SW 1271 (cell line): ENCODE results near the gene TUBB1.
A peak's percentile ranks its signal among the peaks of the same experiment; 100 is the strongest.

Experiments used
- DNase-seq, 2 experiments: peaks; one replicate each; lab custom pipeline; 2025; lab: John Stamatoyannopoulos, UW

TUBB1 gene

GRCh38 chr20:59042796-59043631 lies 23.8 kb downstream of the TUBB1 start:
- peak; percentile 72 to 91 for DNase-seq

GRCh38 chr20:59043698-59044097 lies 24.5 kb downstream of the TUBB1 start:
- no peak for DNase-seq

GRCh38 chr20:59044295-59044694 lies 25.1 kb downstream of the TUBB1 start:
- DNase-seq, result no peak

GRCh38 chr20:59044796-59045195 lies 25.6 kb downstream of the TUBB1 start:
- DNase-seq, result no peak

GRCh38 chr20:59046862-59047261 lies 27.6 kb downstream of the TUBB1 start:
- DNase-seq, result no peak

- DNase-seq, result no peak
Observed at GRCh38 chr20:59047938-59048680, 28.9 kb downstream of the TUBB1 start.

GRCh38 chr20:59048681-59049030 lies 29.4 kb downstream of the TUBB1 start:
- no peak for DNase-seq

GRCh38 chr20:59050437-59050836 lies 31.2 kb downstream of the TUBB1 start:
- DNase-seq, result no peak

- DNase-seq, result no peak
Observed at GRCh38 chr20:59051666-59052185, 32.5 kb downstream of the TUBB1 start.

- DNase-seq, result peak in 1 of 2 experiments; percentile 13
Observed at GRCh38 chr20:59055302-59055701, 36.1 kb downstream of the TUBB1 start.

- no peak for DNase-seq
Observed at GRCh38 chr20:59062081-59062480, 42.9 kb downstream of the TUBB1 start.

- no peak for DNase-seq
Observed at GRCh38 chr20:59063358-59064213, 44.4 kb downstream of the TUBB1 start.

- no peak for DNase-seq
Observed at GRCh38 chr20:59064214-59064722, 45.0 kb downstream of the TUBB1 start.

- no peak for DNase-seq
Observed at GRCh38 chr20:59068534-59068933, 49.3 kb downstream of the TUBB1 start.

GRCh38 chr20:59069026-59069425 lies 49.8 kb downstream of the TUBB1 start:
- no peak for DNase-seq

GRCh38 chr20:59071216-59071615 lies 52.0 kb downstream of the TUBB1 start:
- DNase-seq, result no peak

GRCh38 chr20:59073582-59073981 lies 54.4 kb downstream of the TUBB1 start:
- no peak for DNase-seq

GRCh38 chr20:59074456-59074855 lies 55.2 kb downstream of the TUBB1 start:
- DNase-seq, result no peak

- DNase-seq, result no peak
Observed at GRCh38 chr20:59075934-59076508, 56.8 kb downstream of the TUBB1 start.
